Smooth muscle cell (in vitro differentiated cells): Measurements from ENCODE around the gene TCF15. TPM values are rescaled to one million over a fixed set of nuclear protein-coding genes. Genes with fewer than 3 reads are reported as not detected.
"Not testable (repeated sequence)": the region's sequence is repeated elsewhere in the genome, so short reads cannot be mapped to it uniquely, and the experiment has no call there.

Experiments used
- DNase-seq: peaks from one replicate; lab custom pipeline; 2025; ENCODE audit not compliant: unreplicated experiment; lab: John Stamatoyannopoulos, UW
- H2AFZ ChIP-seq: fragments of 200-600 bp; sonication (generic); 2 replicates; pipeline ENCODE4 v1.6.0; 2016; ENCODE audit warnings: antibody characterized with exemption, low read depth, mild to moderate bottlenecking
- H3F3A ChIP-seq: fragments of 200-600 bp; sonication (generic); 2 replicates; pipeline ENCODE4 v1.6.0; 2017; ENCODE audit warnings: antibody characterized with exemption, low read depth
- H3K27ac ChIP-seq: fragments of 200-600 bp; sonication (generic); 2 replicates; pipeline ENCODE4 v1.5.1; 2016; ENCODE audit warnings: low read depth, mild to moderate bottlenecking
- H3K27me3 ChIP-seq: fragments of 200-600 bp; sonication (generic); 2 replicates; pipeline ENCODE4 v1.6.1; 2016; ENCODE audit warnings: low read depth, mild to moderate bottlenecking
- H3K36me3 ChIP-seq: fragments of 200-600 bp; sonication (generic); 2 replicates; pipeline ENCODE4 v1.5.1; 2016; ENCODE audit warnings: low read depth
- H3K4me1 ChIP-seq: fragments of 200-600 bp; sonication (generic); 2 replicates; pipeline ENCODE4 v1.5.1; 2016; ENCODE audit warnings: low read depth
- H3K4me2 ChIP-seq: fragments of 200-600 bp; sonication (generic); 2 replicates; pipeline ENCODE4 v1.6.0; 2016; ENCODE audit warnings: mild to moderate bottlenecking
- H3K4me3 ChIP-seq: fragments of 200-600 bp; sonication (generic); 2 replicates; pipeline ENCODE4 v1.5.1; 2016; ENCODE audit warnings: mild to moderate bottlenecking
- H3K79me2 ChIP-seq: fragments of 200-600 bp; sonication (generic); 2 replicates; pipeline ENCODE4 v1.6.0; 2016; ENCODE audit warnings: low read depth, mild to moderate bottlenecking
- H3K9ac ChIP-seq: fragments of 200-600 bp; sonication (generic); 2 replicates; pipeline ENCODE4 v1.6.0; 2016; ENCODE audit warnings: low read depth
- H3K9me3 ChIP-seq: fragments of 200-600 bp; sonication (generic); replicated peaks from 2 replicates; pipeline ENCODE4 v1.5.1; 2016; ENCODE audit warnings: low read depth
- H4K20me1 ChIP-seq: fragments of 200-600 bp; sonication (generic); 2 replicates; pipeline ENCODE4 v1.6.0; 2016; ENCODE audit warnings: low read depth
- CTCF ChIP-seq: fragments of 200-600 bp; sonication (generic); IDR thresholded peaks from 2 replicates; pipeline ENCODE4 v1.5.1; 2017; ENCODE audit warnings: borderline replicate concordance, mild to moderate bottlenecking, antibody characterized with exemption; ENCODE audit not compliant: insufficient read depth, poor library complexity, severe bottlenecking
- WGBS: methylation state at CpG from one replicate; pipeline ENCODE4 v1.1.7; 2016; ENCODE audit warnings: low lambda C conversion rate; 5-methylcytosine and 5-hydroxymethylcytosine counted together
- polyA plus RNA-seq: library from polyadenylated mRNA; unstranded; fragments of >200 nt; fragmentation: Nextera tagmentation; extraction: Ambion mirVana; gene quantifications from 2 replicates; pipeline ENCODE4 v1.2.1, GENCODE V29; 2016
- total RNA-seq: library from RNA; depleted of rRNA; stranded (reverse); fragments of >200 nt; gene quantifications from 2 replicates; pipeline ENCODE4 v1.2.3, GENCODE V29; 2014

TCF15 gene
- total and polyA plus RNA-seq, 2 experiments from 2014 or later: not detected

DNA sequence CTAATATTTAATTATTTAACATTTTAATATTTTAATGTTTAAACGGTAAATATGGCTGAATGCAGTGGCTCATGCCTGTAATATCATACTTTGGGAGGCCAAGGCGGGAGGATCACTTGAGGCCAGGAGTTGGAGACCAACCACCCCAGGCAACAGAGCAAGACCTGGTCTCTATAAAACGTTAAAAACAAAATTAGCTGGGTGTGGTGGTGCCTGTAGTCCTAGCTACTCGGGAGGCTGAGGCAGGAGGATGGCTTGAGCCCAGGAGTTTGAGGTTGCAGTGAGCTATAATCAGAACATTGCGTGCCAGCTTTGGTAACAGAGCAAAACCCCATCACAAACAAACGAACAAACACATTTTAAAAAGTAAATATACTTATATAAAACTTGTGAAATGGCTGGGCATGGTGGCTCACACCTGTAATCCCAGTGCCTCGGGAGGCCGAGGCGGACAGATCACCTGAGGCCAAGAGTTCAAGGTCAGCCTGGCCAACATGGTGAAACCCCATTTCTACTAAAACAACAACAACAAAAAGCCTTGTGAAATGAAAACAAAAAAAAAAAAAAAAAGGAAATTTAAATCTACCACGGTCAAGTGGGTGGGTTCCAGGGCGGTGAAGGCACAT lies 34.7 kb upstream of the TCF15 start:
- no peak overlapping the region for H3K4me2 ChIP-seq
- peaks cover 23% of the 10 kb centered on the region for H4K20me1 ChIP-seq
- H3K9ac ChIP-seq: no peak overlapping the region
- peaks cover 12% of the 10 kb centered on the region for H3K36me3 ChIP-seq
- peaks cover 4% of the 10 kb centered on the region for H3F3A ChIP-seq
- no peak overlapping the region for H3K27ac ChIP-seq
- H3K9me3 ChIP-seq: no peaks in the 10 kb centered on the region
- 87% methylated on average over 11 of the region's 11 CpGs for WGBS
- DNase-seq: no peak
- H3K4me1 ChIP-seq: no peaks in the 10 kb centered on the region
- no peak for TF ChIP-seq CTCF
- H2AFZ ChIP-seq: no peak overlapping the region
- no peaks in the 10 kb centered on the region for H3K79me2 ChIP-seq
- H3K27me3 ChIP-seq: no peaks in the 10 kb centered on the region
- H3K4me3 ChIP-seq: no peak overlapping the region

DNA sequence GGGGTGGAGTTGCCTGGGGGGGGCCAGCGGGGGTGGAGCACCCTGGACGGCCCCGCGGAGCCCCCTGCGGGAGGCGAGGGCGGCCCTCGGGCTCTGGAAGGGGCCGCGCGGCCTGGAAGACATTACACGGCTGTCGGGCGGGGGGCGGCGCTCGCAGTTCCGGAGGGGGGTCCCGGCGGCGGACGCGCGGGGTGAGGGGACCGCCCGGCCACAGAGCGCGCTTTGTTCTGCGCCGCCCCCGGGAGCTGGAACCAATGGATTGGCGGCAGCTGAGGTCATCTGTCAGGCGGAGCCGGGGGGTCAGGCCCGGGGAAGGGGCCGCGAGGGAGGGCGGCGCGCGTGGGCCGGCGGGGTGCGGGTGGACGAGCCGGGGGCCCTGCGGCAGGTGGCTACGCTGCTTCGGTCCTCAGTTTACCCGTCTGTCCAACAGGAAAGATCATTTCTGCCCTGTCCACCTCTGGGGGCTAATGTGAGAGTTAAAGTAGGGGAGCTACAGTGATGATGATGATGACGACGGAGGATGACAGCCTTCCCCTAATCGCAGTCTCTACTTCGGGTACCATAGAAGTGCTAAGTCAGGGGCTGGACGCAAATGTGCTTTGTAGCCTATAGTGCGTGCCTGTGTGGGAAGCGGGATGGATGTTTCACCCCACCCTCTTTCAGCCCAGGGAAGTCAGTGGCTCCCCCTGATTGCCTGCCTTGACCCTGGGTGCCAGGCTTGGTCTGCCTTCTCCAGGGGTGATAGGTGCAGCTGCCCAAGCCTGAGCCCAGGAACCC lies 32.5 kb upstream of the TCF15 start:
- WGBS: 70% methylated on average over 32 of the region's 57 CpGs
- no peak overlapping the region for H3K4me3 ChIP-seq

GRCh38 chr20:642013-642397 lies 31.9 kb upstream of the TCF15 start:
- H3K4me2 ChIP-seq, H3K9ac ChIP-seq, H3K27me3 ChIP-seq, H3K4me1 ChIP-seq, H3F3A ChIP-seq, H3K79me2 ChIP-seq, H3K4me3 ChIP-seq, DNase-seq, H2AFZ ChIP-seq, H3K36me3 ChIP-seq, H3K9me3 ChIP-seq, H3K27ac ChIP-seq: not testable (repeated sequence)
- H4K20me1 ChIP-seq: peaks cover 13% of the 10 kb centered on the region
- no CpG with 5 or more reads among the region's 13 CpGs for WGBS

More for the DNA sequence above, 32.5 kb upstream of the TCF15 start:
- DNase-seq: no peak
- peaks cover 4% of the 10 kb centered on the region for H3F3A ChIP-seq
- no peaks in the 10 kb centered on the region for H3K27me3 ChIP-seq
- no peak for TF ChIP-seq CTCF
- H3K9me3 ChIP-seq: no peaks in the 10 kb centered on the region
- H3K4me2 ChIP-seq: peak overlapping the region; percentile 44
- H4K20me1 ChIP-seq: peaks cover 19% of the 10 kb centered on the region
- no peaks in the 10 kb centered on the region for H3K4me1 ChIP-seq
- H2AFZ ChIP-seq: no peak overlapping the region
- no peaks in the 10 kb centered on the region for H3K79me2 ChIP-seq
- H3K9ac ChIP-seq: no peak overlapping the region
- peaks cover 4% of the 10 kb centered on the region for H3K36me3 ChIP-seq
- H3K27ac ChIP-seq: no peak overlapping the region

DNA sequence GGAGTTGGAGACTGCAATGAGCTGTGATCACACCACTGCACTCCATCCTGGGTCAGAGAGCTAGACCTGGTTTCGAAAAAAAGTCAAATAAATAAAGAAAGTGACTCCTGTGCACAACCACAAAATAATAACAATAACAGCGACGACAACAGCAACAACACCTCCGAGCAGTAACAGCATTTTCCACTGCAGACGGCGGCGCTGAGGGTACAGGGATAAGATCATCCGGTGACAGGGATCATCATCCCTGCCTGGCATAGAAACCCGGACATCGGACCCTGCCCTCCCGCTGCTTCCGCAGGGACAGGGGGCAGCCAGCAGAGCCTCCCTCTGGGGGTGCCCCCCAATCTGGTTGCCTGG lies 31.4 kb upstream of the TCF15 start:
- Histone ChIP-seq H3K27ac (no peak overlapping the region), H3K4me2 (no peak overlapping the region), H3K4me1 (no peaks in the 10 kb centered on the region), H3K27me3 (no peaks in the 10 kb centered on the region), H4K20me1 (peaks cover 8% of the 10 kb centered on the region), H3K36me3 (no peaks in the 10 kb centered on the region), H3K4me3 (no peak overlapping the region), H3F3A (no peaks in the 10 kb centered on the region), H3K9ac (no peak overlapping the region), H3K79me2 (no peaks in the 10 kb centered on the region), H3K9me3 (no peaks in the 10 kb centered on the region), H2AFZ (no peak overlapping the region)
- 80% methylated on average over 12 of the region's 12 CpGs for WGBS
- DNase-seq: no peak
- TF ChIP-seq CTCF: no peak
